22Rv1 (cell line): ENCODE data around the gene NFATC4.

Experiments
- H3K27ac ChIP-seq: fragments of 450-650 bp; 2 replicates; pipeline ENCODE4 v1.5.1; 2017
- CTCF ChIP-seq: fragments of 450-650 bp; IDR thresholded peaks from 2 replicates; pipeline ENCODE4 v1.5.1; 2017; ENCODE audit warnings: mild to moderate bottlenecking
- ZFX ChIP-seq: fragments of 450-650 bp; IDR thresholded peaks from 2 replicates; pipeline ENCODE4 v1.6.1; 2017; ENCODE audit warnings: antibody characterized with exemption, borderline replicate concordance

Gene NFATC4

GRCh38 chr14:24332268-24332993 is 35.6 kb upstream of the NFATC4 start:
- TF ChIP-seq CTCF: peak; percentile 75
- no peak for TF ChIP-seq ZFX
- H3K27ac ChIP-seq: peak overlapping the region; percentile 73

GRCh38 chr14:24334431-24335291 is 33.3 kb upstream of the NFATC4 start, which contains the start of gene ADCY4:
Gene ADCY4, minus strand, starts transcription at chr14:24335071. Its CDS starts 419 bp downstream, at chr14:24334652.
- peak within 1 kb of the TSS; percentile 73 for H3K27ac ChIP-seq
- TF ChIP-seq ZFX (no peak), CTCF (no peak)

- TF ChIP-seq CTCF (no peak), ZFX (no peak)
- H3K27ac ChIP-seq: no peak overlapping the region
These were observed 32.4 kb upstream of the NFATC4 start for GRCh38 chr14:24335461-24336171.

GRCh38 chr14:24337144-24337823 is 30.7 kb upstream of the NFATC4 start:
- TF ChIP-seq CTCF: no peak
- no peak overlapping the region for H3K27ac ChIP-seq

- no peak overlapping the region for H3K27ac ChIP-seq
- TF ChIP-seq CTCF (no peak), ZFX (no peak)
These were observed 30.2 kb upstream of the NFATC4 start for GRCh38 chr14:24337824-24338175.

- no peak overlapping the region for H3K27ac ChIP-seq
- TF ChIP-seq ZFX: no peak
- TF ChIP-seq CTCF: no peak
These were observed 29.1 kb upstream of the NFATC4 start for GRCh38 chr14:24338843-24339242.
